GM12878 (cell line): ENCODE data around the gene MINDY3. TPM values are rescaled to one million over a fixed set of nuclear protein-coding genes. Genes with fewer than 3 reads are reported as not detected.

Experiments used
- ATAC-seq: fragments of 200-7000 bp; cut with Tn5 transposase; 3 replicates; pipeline ENCODE4 v1.9.1; 2020; ENCODE audit warnings: mild to moderate bottlenecking, moderate library complexity
- BruUV-seq: library from RNA; stranded (reverse); fragments of 400-500 nt; replicated peaks from 2 replicates; lab custom pipeline; 2021; lab: Mats Ljungman, UMichigan
- CTCF ChIA-PET: fragments of 300-600 bp; sonication (Branson Sonifier 250); formaldehyde crosslinking; extraction: SDS; loops from one replicate; lab custom pipeline; 2021; ENCODE audit warnings: inconsistent platforms; lab: Yijun Ruan, JAX
- POLR2A ChIA-PET: fragments of 350-600 bp; formaldehyde crosslinking; extraction: SDS; loops from one replicate; lab custom pipeline; 2021; ENCODE audit warnings: inconsistent platforms; lab: Charles Lee
- RAD21 ChIA-PET: fragments of 300-600 bp; sonication (Branson Sonifier 250); formaldehyde crosslinking; loops from one replicate; lab custom pipeline; 2023; ENCODE audit warnings: antibody characterized with exemption; ENCODE audit not compliant: unreplicated experiment; lab: Charles Lee
- SMC1A ChIA-PET: fragments of 300-600 bp; sonication (Branson Sonifier 250); formaldehyde crosslinking; loops from one replicate; lab custom pipeline; 2023; ENCODE audit not compliant: unreplicated experiment, uncharacterized antibody; lab: Charles Lee
- DNase-seq: peaks from one replicate; pipeline ENCODE4 v3.0.0-alpha.2; 2011; ENCODE audit warnings: low read depth, low spot score
- FAIRE-seq: peaks from 3 replicates; lab custom pipeline; 2011; peaks lifted over from hg19 to GRCh38; lab: Jason Lieb, UNC
- H2AFZ ChIP-seq: 2 replicates; pipeline ENCODE4 v1.6.0; 2011; ENCODE audit warnings: low read depth, low read length, control low read depth; ENCODE audit not compliant: control insufficient read depth
- H3K27ac ChIP-seq: 2 replicates; pipeline ENCODE4 v1.5.1; 2011; ENCODE audit warnings: control low read depth; ENCODE audit not compliant: control insufficient read depth, insufficient read depth
- H3K27me3 ChIP-seq, 2 experiments: replicated peaks in 1 of 2; 2 replicates each; pipeline versions ENCODE4 v1.6.0 to v1.6.1; 2011; ENCODE audit warnings: low read length in 1 of 2; ENCODE audit not compliant: control insufficient read depth in 2 of 2, insufficient read depth in 2 of 2
- H3K36me3 ChIP-seq, 2 experiments: 2 replicates each; pipeline ENCODE4 v1.5.1; 2011; ENCODE audit warnings: low read length in 1 of 2; ENCODE audit not compliant: control insufficient read depth in 2 of 2, insufficient read depth in 2 of 2
- H3K4me1 ChIP-seq: 2 replicates; pipeline ENCODE4 v1.6.1; 2011; ENCODE audit warnings: mild to moderate bottlenecking, low read length, moderate library complexity, mixed read lengths; ENCODE audit not compliant: control insufficient read depth, insufficient read depth
- H3K4me2 ChIP-seq: 2 replicates; pipeline ENCODE4 v1.6.0; 2011; ENCODE audit warnings: control low read depth; ENCODE audit not compliant: control insufficient read depth, insufficient read depth
- H3K4me3 ChIP-seq: fragments of 200-600 bp; sonication (generic); 2 replicates; pipeline ENCODE4 v1.5.1; 2016
- H3K79me2 ChIP-seq: 2 replicates; pipeline ENCODE4 v1.6.0; 2011; ENCODE audit warnings: low read length; ENCODE audit not compliant: control insufficient read depth, insufficient read depth
- H3K9ac ChIP-seq: 2 replicates; pipeline ENCODE4 v1.8.0; 2011; ENCODE audit warnings: low read length, control low read depth, mixed read lengths; ENCODE audit not compliant: control insufficient read depth, insufficient read depth
- H3K9me3 ChIP-seq: replicated peaks from 3 replicates; pipeline ENCODE4 v1.5.1; 2011; ENCODE audit warnings: mild to moderate bottlenecking, low read length; ENCODE audit not compliant: control insufficient read depth, insufficient read depth
- H4K20me1 ChIP-seq: 2 replicates; pipeline ENCODE4 v1.6.0; 2011; ENCODE audit not compliant: control insufficient read depth, insufficient read depth
- HDAC6 ChIP-seq: fragments of 200-600 bp; sonication (generic); IDR thresholded peaks from one replicate; pipeline ENCODE4 v1.8.0; 2017; ENCODE audit warnings: antibody characterized with exemption; ENCODE audit not compliant: unreplicated experiment
- JUNB ChIP-seq: IDR thresholded peaks from 2 replicates; pipeline ENCODE4 v1.6.1; 2016; ENCODE audit warnings: antibody characterized with exemption, mild to moderate bottlenecking
- MLLT1 ChIP-seq: fragments of 450-650 bp; IDR thresholded peaks from 2 replicates; pipeline ENCODE4 v1.6.1; 2016; ENCODE audit warnings: mild to moderate bottlenecking
- NRF1 ChIP-seq: conservative IDR thresholded peaks from 2 replicates; pipeline ENCODE4 v1.6.1; 2011; ENCODE audit warnings: mild to moderate bottlenecking, low read depth, low read length, improper control_type of control experiment
- POLR2AphosphoS2 ChIP-seq: IDR thresholded peaks from 2 replicates; pipeline ENCODE4 v1.6.1; 2011; ENCODE audit warnings: low read depth, mild to moderate bottlenecking, low read length, improper control_type of control experiment, moderate library complexity
- RCOR1 ChIP-seq: conservative IDR thresholded peaks from 2 replicates; pipeline ENCODE4 v1.6.1; 2012; ENCODE audit warnings: low read depth, low read length, improper control_type of control experiment
- SIX5 ChIP-seq: IDR thresholded peaks from 2 replicates; pipeline ENCODE4 v1.6.1; 2011; ENCODE audit warnings: mild to moderate bottlenecking, low read depth, low read length, moderate library complexity; ENCODE audit not compliant: severe bottlenecking
- SREBF2 ChIP-seq: IDR thresholded peaks from 2 replicates; pipeline ENCODE4 v1.6.1; 2012; ENCODE audit warnings: mild to moderate bottlenecking, low read length
- SUPT20H ChIP-seq: IDR thresholded peaks from 2 replicates; pipeline ENCODE4 v1.6.1; 2011; ENCODE audit warnings: low read depth, mild to moderate bottlenecking, low read length, moderate library complexity, borderline replicate concordance; ENCODE audit not compliant: control insufficient read depth
- WGBS: methylation state at CpG from one replicate; pipeline ENCODE4 v1.1.6; 2016; ENCODE audit warnings: low lambda C conversion rate; ENCODE audit not compliant: insufficient replicate concordance, insufficient coverage; ENCODE audit errors: missing lambda C conversion rate; 5-methylcytosine and 5-hydroxymethylcytosine counted together
- in situ Hi-C: fragments of 300-500 bp; cut with MboI; formaldehyde crosslinking; loops from 9 replicates; pipeline ENCODE4 v1.14.3; 2018; ENCODE audit warnings: mixed read lengths
- intact Hi-C: fragments of 100-400 bp; cut with micrococcal nuclease; formaldehyde crosslinking; loops from one replicate; pipeline ENCODE4 v1.14.2; 2022; ENCODE audit not compliant: unreplicated experiment
- polyA plus RNA-seq, 11 experiments: library from polyadenylated mRNA; depleted of rRNA in 4 of 11; unstranded in 6 of 11; stranded (reverse) in 5 of 11; fragments of >200 nt; fragmentation: Nextera tagmentation in 4 of 11; fragmentation: Illumina TruSeq in 1 of 11; extraction: Ambion mirVana in 4 of 11; extraction: Trizol in 1 of 11; gene quantifications; 1 replicate in 1 of 11; 2 replicates in 10 of 11; pipeline versions ENCODE4 v1.2.1 to v1.2.3, GENCODE V29; 2011 to 2016; ENCODE audit warnings: inconsistent platforms in 2 of 11, missing spikeins in 2 of 11, low read depth in 1 of 11
- total RNA-seq, 4 experiments: library from RNA; depleted of rRNA in 3 of 4; stranded (reverse); fragments of >200 nt in 3 of 4; fragmentation: Illumina TruSeq in 1 of 4; extraction: Trizol in 1 of 4; gene quantifications; 2 replicates each; pipeline versions ENCODE4 v1.2.1 to v1.2.3, GENCODE V29; 2013 to 2021
- TF ChIP-seq, protein P1 (sequence below): fragments of 450-650 bp; IDR thresholded peaks from 2 replicates; pipeline ENCODE4 v1.6.1; 2017; ENCODE audit warnings: low read depth, mild to moderate bottlenecking, moderate library complexity
- TF ChIP-seq, protein P2 (sequence below): fragments of 450-650 bp; IDR thresholded peaks from 2 replicates; pipeline ENCODE4 v1.6.1; 2017; ENCODE audit warnings: mild to moderate bottlenecking

The MINDY3 gene
- total and polyA plus RNA-seq, 10 of the 15 experiments (the other 5 are each of a cell fraction or from before 2014, with no cell fraction given) = 12.0 to 23.6 (median 15.7) TPM

DNA sequence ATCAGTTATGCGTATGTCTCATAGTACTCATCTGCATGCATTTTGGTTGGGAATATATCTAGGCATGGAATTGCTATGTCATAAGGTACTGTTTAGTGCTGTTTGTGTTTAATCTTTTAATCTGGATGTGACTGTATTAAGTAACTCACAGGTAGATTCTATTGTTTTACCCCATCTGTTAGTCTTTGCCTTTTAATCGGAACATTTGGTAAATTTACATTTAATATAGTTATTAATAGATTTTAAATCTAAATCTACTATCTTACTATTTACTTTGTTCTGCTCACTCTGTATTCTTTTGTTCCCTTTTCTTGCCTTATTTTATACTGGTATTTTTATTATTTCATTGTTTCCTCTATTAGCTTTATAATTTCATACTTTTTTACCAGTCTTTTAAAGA is 130.0 kb downstream of the MINDY3 start (continued):
- TF ChIP-seq, protein P1, sequence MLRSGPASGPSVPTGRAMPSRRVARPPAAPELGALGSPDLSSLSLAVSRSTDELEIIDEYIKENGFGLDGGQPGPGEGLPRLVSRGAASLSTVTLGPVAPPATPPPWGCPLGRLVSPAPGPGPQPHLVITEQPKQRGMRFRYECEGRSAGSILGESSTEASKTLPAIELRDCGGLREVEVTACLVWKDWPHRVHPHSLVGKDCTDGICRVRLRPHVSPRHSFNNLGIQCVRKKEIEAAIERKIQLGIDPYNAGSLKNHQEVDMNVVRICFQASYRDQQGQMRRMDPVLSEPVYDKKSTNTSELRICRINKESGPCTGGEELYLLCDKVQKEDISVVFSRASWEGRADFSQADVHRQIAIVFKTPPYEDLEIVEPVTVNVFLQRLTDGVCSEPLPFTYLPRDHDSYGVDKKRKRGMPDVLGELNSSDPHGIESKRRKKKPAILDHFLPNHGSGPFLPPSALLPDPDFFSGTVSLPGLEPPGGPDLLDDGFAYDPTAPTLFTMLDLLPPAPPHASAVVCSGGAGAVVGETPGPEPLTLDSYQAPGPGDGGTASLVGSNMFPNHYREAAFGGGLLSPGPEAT = no peak
- TF ChIP-seq, all 136 proteins: peak for 0

GRCh38 chr10:15729890-15730289 is 130.4 kb downstream of the MINDY3 start:
- RAD21 ChIA-PET = no interaction called here
- Histone ChIP-seq H4K20me1 (no peaks in the 10 kb centered on the region), H3K4me1 (no peaks in the 10 kb centered on the region), H3K4me3 (no peak overlapping the region), H3K79me2 (no peaks in the 10 kb centered on the region), H2AFZ (no peak overlapping the region), H3K36me3 (no peaks in the 10 kb centered on the region), H3K9me3 (no peaks in the 10 kb centered on the region), H3K27ac (no peak overlapping the region), H3K27me3 (no peaks in the 10 kb centered on the region; a peak in 1 of 4 replicates), H3K9ac (no peak overlapping the region), H3K4me2 (no peak overlapping the region)
- POLR2A ChIA-PET = interaction anchor here (0.7 kb wide), 1 partner anchor 35 kb away, joined by 3 read pairs; no protein-coding TSS in a partner anchor
- ATAC-seq = no peak
- intact Hi-C loops (loop anchor here (5.0 kb wide), 1 partner anchor 138 kb away; no protein-coding TSS in a partner anchor), in situ Hi-C loops (loop anchor here (5.0 kb wide), 1 partner anchor 298 kb away; no protein-coding TSS in a partner anchor)
- CTCF ChIA-PET = interaction anchor here (1.4 kb wide), 1 partner anchor 9 kb away, joined by 3 read pairs; no protein-coding TSS in a partner anchor
- DNase-seq = no peak
- no peak for FAIRE-seq
- SMC1A ChIA-PET = no interaction called here
- no peak for TF ChIP-seq RCOR1
- no peak for TF ChIP-seq SIX5
- no peak for TF ChIP-seq JUNB
- no peak for TF ChIP-seq SREBF2
- TF ChIP-seq, protein P2, sequence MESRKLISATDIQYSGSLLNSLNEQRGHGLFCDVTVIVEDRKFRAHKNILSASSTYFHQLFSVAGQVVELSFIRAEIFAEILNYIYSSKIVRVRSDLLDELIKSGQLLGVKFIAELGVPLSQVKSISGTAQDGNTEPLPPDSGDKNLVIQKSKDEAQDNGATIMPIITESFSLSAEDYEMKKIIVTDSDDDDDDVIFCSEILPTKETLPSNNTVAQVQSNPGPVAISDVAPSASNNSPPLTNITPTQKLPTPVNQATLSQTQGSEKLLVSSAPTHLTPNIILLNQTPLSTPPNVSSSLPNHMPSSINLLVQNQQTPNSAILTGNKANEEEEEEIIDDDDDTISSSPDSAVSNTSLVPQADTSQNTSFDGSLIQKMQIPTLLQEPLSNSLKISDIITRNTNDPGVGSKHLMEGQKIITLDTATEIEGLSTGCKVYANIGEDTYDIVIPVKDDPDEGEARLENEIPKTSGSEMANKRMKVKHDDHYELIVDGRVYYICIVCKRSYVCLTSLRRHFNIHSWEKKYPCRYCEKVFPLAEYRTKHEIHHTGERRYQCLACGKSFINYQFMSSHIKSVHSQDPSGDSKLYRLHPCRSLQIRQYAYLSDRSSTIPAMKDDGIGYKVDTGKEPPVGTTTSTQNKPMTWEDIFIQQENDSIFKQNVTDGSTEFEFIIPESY = no peak
- TF ChIP-seq POLR2AphosphoS2 = no peak
- no peak for TF ChIP-seq HDAC6
- TF ChIP-seq NRF1 = no peak
- no peak for TF ChIP-seq MLLT1
- TF ChIP-seq SUPT20H = no peak
- 40% methylated on average over 7 of the region's 7 CpGs for WGBS
- no TSS peak for BruUV-seq
